Measurements from ENCODE around the gene USP31.
"Not testable (repeated sequence)": the region's sequence is repeated elsewhere in the genome, so short reads cannot be mapped to it uniquely, and the experiment has no call there.

USP31 gene

GRCh38 chr16:23158114-23158513 is 8.9 kb upstream of the USP31 start:
- no peak for DNase-seq

DNA sequence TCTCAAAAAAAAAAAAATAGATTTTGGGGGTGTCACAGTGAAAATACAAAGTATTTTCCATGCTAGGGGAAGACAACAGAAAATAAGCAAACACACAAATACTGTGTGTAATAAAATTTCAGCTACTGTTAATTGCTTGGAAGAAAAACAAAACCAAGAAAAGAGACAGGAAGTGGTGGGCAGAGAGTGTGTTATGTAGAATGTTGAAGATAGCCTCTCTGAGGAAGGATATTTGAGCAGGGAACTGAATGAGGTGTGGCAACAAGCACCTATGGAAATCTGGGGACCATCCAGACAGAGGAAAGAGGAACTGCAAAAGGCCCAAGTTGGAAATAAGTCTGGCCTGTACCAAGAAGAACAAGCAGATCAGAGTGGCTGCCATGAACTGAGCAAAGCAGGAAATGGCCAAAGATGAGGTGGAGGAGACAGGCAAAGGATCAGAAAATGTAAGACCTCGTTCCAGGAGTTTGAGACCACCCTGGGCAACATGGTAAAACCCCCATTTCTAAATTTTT is 7.8 kb upstream of the USP31 start:
- DNase-seq = no peak

GRCh38 chr16:23156110-23156509 is 6.9 kb upstream of the USP31 start:
- no peak for DNase-seq

DNA sequence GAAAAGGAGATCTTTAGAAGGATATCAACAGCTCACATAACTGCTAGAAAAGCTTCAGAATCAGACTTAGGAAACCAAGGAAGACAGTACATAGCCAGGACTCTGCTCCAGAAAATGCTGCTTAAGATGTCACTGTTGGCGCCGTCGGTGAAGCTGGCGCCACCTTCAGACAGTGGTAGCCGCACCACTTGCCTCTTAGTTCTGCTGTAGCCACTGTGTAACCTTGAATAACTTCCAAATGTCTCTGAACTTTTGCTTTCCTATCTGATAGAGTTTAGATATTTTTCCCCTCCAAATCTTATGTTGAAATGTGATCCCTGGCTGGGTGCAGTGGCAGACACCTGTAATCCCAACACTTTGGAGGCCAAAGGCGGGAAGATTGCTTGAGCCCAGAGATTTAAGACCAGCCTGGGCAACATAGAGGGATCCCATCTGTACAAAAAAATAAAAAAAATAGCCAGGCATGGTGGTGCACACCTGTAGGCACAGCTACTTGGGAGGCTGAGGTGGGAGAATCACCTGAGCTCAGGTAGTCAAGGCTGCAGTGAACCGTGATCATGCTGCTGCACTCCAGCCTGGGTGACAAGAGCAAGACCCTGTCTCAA is 6.3 kb upstream of the USP31 start:
- no peak for DNase-seq

DNA sequence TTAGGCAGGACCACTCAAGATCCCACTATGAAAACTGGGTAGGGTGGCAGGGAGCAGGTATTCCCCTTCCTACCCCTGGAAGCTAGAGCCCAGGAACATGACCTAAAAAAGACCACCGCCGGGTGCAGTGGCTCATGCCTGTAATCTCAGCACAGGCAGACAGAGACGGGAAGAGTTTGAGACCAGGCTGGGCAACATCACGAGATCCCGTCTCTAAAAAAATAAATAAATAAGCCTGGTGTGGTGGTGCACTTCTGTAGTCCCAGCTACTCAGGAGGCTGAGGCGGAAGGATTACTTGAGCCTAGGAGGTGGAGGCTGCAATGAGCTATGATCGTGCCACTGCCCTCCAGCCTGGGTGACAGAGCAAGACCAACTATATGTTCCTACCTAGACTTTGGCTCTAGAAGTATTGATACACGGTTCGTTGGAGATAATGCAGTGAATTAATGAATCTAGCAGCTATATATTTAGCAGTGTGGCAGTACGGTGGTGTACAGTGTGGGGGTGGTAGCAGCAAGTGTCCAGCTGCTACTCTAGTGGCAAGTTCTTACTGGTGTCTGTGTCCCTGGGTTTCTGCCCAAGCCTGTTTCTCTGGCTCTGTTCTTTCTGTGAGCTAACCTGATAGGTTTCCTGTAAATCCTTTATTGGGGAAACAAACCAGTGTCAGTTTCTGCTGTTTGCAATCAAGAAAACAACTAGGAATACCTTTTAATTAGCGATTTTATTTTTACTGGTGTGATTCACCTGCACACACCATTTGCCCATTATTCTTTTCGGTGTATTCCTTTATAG is 3.3 kb upstream of the USP31 start:
- no peak for DNase-seq

DNA sequence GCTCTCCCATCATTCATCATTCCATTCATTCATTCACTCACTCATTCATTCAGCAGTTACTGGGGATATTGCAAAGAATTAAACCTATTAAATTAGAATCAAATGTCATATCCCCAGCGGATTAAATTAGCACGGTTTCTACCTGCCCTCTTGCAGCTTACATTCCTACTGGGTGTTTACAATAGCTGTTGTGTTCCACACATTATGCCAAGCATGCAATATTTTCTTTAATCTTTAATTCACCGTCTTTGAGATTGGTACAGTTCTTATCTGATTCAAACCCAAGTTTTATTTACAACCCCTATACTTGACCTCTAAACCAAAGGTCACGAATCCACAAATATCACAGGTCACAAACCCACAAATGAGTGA is 727 bp upstream of the USP31 start:
- no peak for DNase-seq

DNA sequence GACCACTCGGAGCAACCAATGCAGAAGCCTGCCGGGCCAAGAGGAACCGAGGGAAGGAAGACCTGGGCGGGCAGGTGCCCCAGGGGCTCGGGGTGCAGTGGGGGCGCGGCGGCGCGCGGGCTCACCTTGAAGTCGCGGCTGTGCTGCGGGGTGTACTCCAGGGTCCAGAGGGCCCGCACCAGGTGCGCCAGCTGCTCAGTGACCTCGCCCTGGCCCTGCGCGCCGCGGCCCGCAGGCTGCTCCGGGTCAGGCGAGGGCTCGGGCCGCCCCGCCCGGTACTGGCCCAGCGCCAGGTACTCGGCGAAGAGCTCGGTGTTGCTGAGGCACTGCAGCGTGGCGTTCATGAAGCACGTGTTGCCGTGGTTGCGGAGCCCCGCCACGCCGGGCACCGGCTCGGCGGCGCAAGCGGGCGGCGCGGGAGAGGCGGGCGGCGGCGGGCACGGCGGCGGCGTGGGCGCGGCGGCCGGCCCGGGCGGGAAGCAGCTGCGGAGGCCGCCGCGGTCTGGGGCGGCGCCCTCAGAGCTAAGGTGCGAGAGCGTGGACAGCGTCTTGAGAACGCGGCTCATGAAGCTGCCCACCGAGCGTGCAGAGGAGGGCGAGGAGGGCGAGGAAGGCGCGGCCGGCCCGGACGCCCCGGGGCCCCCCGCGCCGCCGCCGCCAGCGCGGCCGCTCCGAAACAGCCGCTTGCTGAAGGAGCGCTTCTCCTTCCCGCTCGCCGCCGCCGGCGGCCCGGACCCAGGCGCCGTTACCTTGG is 562 bp downstream of the USP31 start:
- peak; percentile 71 for DNase-seq

GRCh38 chr16:23148166-23148512 is 1.1 kb downstream of the USP31 start:
- DNase-seq = no peak

DNA sequence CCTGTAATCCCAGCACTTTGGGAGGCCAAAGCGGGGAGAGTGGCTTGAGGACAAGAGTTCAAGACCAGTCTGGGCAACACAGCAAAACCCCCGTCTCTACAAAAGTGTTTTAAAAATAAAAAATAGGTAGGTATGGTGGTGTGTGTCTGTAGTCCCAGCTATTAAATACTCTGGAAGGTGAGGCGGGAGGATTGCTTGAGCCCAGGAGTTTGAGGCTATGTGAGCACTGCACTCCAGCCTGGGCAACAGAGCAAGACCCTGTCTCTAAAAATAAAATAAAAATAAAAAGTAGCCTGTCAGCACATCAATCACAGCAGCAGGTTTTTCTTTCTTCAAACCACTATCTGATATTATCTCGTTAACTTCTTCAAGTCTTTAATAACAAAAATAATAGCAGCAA is 1.6 kb downstream of the USP31 start:
- DNase-seq = no peak

DNA sequence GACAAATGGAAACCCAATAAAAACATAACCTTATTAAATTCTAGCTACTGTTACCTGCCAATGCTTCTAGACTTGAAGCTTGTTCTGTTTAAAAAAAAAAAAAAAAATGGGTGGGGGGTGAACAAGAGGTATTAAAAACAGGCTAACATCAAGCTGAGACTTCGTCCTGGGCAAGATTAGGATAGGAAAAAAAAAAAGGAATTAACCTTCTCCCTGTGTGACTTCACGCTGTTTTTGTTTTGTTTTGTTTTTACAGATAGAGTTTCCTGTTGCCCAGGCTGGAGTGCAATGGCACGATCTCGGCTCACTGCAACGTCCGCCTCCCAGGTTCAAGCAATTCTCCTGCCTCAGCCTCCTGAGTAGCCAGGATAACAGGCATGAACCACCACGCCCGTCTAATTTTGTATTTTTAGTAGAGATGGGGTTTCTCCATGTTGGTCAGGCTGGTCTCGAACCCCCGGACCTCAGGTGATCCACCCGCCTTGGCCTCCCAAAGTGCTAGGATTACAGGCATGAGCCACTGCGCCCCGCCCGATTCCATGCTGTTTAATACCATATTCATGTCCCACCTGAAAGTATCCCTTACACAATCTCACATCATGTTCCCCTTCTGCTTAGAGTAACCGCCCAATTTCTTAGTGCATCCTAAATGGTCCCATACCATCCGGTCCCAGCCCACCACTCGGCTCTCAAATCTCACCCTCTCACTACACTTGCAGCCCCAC is 2.2 kb downstream of the USP31 start:
- DNase-seq = no peak

DNA sequence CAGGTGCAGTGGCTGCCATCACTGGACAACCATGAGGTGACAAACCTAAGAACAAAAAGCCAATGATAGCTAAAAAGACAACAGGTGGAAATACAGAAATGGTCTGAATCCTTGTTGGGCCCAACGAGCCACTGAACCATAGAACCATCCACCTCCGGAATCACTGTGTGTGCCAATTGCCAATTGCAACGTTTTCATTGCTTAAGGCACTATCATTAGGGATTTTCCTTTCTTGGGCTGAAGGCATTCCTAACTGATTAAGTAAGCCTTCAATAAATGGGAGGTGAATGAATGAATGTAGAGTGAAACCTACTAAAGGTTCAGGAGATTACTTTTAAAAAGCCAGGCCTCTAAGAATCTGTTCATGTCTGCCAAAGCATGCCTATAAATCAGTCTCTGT is 3.6 kb downstream of the USP31 start:
- no peak for DNase-seq

DNA sequence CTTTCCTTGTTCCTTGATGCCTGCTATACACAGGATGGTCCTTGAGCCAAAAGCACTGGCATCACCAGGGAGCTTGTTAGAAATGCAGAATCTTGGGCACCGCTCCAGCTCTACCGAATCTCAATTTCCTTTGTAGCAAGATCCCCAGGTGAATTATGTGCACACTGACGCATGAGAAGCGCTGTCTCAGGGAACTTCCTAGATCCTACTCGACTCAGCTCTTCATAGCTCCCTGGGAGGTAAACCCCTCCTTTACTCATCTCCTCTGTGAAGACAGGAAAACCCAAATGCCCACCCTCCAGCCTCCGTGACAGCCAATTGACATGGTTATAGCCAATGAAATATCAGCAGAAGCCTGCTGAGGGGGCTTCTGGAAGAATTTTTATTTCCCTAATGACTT is 4.1 kb downstream of the USP31 start:
- DNase-seq = no peak

- DNase-seq = not testable (repeated sequence)
These were observed 4.9 kb downstream of the USP31 start for GRCh38 chr16:23144393-23144792.

- DNase-seq = no peak
These were observed 5.9 kb downstream of the USP31 start for GRCh38 chr16:23143391-23143790.

- DNase-seq = no peak
These were observed 7.1 kb downstream of the USP31 start for GRCh38 chr16:23141959-23142740.

DNA sequence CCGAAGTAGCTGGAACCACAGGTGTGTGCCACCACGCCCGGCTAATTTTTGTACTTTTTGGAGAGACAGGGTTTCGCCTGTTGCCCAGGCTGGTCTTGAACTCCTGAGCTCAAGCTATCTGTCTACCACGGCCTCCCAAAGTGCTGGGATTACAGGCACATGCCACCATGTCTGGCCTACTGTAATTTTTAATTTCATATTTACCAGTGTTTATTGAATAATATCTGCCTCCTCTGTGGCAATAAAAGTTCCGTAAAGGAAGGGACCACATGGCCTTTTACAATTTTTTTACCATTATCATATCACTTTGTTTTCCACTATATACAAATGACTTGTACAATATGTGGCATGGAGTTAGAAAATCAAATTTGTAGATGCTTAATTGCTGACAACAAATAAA is 7.8 kb downstream of the USP31 start:
- DNase-seq = no peak

DNA sequence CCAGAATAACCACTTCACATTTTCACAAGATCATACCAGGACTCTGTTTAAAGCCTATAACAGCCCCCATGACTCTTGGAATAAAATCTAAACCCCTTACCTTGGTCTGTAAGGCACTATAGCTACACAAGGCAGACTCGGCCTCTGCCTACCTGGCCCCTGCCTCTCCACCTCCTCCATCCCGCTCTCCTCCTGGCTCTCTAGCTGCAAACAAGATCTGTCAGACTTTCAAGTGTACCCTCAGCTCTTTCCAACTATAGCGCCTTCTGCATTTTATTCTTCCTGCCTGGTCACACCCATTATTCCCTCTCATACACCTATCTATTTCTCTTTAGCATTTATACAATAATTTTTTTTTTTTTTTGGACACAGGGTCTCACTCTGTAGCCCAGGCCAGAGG is 8.2 kb downstream of the USP31 start:
- DNase-seq = no peak

GRCh38 chr16:23140107-23140506 is 9.1 kb downstream of the USP31 start:
- no peak for DNase-seq

- DNase-seq = no peak
These were observed 11.4 kb downstream of the USP31 start for GRCh38 chr16:23137818-23138217.

DNA sequence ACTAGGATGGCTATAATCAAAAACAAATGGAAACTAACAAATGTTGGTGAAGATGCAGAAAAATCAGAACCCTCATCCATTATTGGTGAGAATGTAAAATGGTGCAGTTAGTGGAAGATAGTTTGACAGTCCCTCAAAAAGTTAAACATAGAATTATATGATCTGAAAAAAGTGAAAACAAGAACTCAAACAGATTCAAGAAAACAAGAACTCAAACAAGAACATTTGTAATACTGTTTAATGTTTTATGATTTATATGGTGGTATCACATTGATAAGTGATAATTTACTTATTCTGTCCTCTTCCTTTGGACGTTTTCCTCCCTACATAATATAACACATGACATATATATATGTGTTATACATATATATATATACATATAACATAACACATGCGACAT is 12.0 kb downstream of the USP31 start:
- DNase-seq = no peak

GRCh38 chr16:23134274-23134673 is 15.0 kb downstream of the USP31 start:
- no peak for DNase-seq

- no peak for DNase-seq
These were observed 16.3 kb downstream of the USP31 start for GRCh38 chr16:23132775-23133463.
